GM18520 (cell line): ENCODE results near the gene GCNT1.
"Not testable (repeated sequence)": the region's sequence is repeated elsewhere in the genome, so short reads cannot be mapped to it uniquely, and the experiment has no call there.

Source experiments
- ATAC-seq: cut with Tn5 transposase; IDR thresholded peaks from one replicate; pipeline ENCODE4 v1.9.1; 2021; ENCODE audit not compliant: unreplicated experiment

GCNT1 gene

DNA sequence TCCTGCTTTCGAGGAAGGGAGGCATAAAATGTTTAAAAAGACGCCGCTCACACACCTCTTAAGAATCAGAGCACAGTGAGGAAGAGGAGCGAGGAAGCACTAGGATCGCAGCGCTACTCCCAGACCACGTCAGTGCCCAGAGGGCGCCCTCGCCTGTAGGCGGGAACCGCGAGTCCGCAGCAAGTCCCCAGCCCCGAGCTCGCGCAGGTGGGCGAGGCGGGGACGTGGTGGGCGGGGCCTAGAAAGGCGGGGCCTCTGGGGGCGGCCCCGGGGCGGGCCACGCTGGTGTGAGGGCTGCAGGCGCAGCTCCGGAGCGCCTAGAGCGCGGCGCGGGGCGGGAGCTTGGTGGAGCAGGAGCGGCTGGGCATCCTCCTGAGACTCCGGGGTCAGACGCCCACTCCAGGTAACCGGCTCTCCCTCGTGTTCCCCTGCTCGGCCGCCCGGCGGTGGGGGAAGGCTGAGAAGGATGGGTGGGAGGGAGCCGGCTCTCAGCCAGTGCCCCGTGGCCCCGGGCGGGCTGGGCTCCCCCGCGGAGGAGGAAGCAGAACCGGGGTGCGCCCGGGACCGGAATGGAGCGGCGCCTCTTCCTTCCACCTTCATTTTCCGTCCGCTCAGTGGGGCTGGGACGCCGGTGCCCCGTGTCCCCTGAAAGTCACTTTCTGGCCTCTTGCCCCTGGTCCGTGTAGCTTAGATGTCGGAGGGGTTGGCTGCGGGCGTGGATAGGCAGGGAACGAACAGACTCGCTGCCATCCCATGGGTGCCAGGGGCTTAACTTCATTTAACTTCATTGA lies at the start of gene GCNT1:
GCNT1 (plus strand) TSS at position 280 of the 791 bp plus-strand sequence. CDS start 43,200 bp downstream, outside the sequence.
- peak; percentile 85 for ATAC-seq

DNA sequence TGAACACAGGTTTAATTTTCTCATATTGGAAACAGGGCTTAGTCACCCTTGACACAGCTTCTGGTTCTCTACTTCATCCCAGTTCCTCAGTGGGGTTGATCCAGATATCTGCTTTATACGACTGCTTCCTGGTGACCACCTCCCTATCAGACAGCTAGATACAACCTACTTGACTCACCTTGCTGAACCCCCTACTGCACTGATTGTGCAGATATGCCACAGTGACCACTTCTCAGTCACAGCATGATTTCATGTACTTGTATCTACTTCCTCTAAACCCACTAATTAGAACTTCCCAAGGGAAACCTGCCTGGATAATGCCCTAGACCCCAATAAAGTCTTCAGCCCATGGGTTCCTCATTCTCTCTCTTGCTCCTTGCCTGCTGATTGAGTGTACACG lies 46.3 kb upstream of the GCNT1 start:
- ATAC-seq: no peak

DNA sequence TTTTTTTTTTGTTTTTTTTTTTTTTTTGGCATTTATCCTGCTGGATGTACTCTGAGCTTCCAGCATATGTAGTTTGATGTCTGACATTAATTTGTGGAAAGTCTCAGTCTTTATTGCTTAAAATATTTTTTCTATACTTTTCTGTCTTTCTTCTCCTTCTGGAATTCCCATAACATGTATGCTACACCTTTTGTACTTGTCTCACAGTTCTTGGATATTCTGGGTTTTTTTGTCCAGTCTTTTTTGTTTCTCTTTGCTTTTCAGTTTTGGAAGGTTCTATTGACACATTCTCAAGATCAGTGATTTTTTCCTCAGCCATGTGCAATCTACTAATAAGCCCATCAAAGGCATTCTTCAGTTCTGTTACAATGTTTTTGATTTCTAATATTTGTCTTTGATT lies 45.3 kb upstream of the GCNT1 start:
- no peak for ATAC-seq

DNA sequence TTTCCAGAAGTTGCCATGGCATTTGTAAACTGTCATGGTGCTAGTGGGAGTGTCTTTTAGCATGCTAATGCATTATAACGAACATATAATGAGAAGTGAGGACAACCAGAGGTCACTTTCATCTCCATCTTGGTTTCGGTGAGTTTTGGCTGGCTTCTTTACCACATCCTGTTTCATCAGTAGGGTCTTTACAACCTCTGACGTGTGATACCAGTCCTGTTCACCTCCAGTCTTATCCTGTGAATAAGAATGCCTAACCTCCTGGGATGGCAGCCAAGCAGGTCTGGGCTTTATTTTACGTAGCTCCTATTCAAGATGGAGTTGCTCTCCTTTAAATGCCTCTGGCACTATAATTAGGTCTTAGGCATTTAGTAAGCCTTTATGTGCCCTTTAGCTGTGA lies 44.3 kb upstream of the GCNT1 start:
- ATAC-seq: peak; percentile 74

DNA sequence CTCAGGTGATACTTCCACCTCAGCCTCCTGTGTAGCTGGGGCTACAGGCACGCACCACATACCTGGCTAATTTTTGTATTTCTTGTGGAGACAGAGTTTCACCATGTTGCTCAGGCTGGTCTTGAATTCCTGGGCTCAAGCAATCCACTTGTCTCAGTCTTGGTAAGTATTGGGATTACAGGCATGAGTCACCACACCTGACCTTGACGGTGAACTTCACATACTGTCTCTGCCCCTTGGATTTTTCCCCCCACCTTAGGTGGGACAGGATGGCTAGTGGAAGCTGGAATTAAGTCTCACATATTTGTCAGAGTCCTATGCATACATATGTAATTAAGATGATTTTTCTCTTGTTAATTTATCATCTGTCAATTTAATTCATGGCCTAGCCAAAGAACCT lies 43.8 kb upstream of the GCNT1 start:
- ATAC-seq: no peak

DNA sequence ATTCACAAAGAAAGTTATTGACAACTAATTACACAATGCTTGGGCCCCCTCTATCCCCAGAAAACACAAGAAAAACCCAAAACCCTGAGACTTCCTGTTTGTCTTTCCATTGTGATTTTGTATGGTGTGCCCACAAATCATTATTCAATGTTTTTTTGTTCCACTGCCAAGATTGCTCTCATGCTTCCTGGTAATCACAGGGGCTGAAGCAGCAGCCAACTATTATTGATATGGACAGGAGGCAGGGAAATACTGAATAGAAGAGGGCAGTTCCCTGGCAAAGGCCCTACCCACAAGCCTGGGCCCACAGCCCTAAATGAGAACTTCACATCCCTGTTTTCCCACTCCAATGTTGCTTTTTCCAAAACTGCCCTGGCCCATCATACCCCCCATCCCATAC lies 43.3 kb upstream of the GCNT1 start:
- ATAC-seq: no peak

DNA sequence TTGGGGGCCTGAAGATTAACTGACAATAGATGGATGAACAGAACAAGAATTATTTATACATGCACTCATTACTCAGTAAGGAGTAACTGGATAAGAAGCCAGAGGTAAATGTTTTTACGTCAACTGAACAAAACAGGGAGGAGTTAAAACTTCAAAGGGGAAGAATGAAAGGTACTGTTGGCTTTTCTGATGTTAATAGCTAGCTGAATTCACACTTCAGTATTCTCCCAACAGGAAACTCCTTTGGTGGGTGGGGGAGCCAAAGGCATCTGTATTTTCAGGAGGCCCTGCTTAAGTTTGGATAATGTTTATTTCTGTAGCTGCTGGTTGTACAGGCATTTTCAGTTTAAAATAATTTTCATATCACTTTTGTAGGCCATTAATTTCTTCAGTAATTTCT lies 41.6 kb upstream of the GCNT1 start:
- no peak for ATAC-seq

DNA sequence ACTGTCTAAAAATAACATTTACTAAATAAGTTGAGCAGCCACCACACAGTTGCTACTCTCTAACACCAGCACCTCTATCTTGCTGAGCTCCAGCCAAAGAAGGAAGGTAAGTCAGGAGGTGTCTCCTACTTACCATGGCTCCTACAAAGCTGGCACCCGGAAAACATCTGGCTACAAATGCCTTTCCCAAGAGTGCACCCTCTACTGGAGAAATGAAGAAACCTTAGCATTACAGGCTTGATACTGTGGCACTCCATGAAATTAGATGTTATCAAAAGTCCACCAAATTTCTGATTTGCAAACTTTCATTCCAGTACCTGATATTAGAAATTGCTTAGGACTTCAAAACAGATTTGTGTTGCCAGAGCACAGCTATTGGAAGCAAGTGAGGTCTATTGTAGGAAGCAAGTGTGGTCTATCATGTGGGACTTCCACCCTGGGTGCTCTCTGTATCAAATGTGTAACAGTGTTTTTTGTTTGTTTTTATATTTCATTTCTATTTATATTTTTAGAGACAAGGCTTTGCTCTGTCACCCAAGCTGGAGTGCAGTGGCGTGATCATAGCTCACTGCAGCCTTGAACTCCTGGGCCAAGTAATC lies 39.1 kb upstream of the GCNT1 start:
- ATAC-seq: no peak

DNA sequence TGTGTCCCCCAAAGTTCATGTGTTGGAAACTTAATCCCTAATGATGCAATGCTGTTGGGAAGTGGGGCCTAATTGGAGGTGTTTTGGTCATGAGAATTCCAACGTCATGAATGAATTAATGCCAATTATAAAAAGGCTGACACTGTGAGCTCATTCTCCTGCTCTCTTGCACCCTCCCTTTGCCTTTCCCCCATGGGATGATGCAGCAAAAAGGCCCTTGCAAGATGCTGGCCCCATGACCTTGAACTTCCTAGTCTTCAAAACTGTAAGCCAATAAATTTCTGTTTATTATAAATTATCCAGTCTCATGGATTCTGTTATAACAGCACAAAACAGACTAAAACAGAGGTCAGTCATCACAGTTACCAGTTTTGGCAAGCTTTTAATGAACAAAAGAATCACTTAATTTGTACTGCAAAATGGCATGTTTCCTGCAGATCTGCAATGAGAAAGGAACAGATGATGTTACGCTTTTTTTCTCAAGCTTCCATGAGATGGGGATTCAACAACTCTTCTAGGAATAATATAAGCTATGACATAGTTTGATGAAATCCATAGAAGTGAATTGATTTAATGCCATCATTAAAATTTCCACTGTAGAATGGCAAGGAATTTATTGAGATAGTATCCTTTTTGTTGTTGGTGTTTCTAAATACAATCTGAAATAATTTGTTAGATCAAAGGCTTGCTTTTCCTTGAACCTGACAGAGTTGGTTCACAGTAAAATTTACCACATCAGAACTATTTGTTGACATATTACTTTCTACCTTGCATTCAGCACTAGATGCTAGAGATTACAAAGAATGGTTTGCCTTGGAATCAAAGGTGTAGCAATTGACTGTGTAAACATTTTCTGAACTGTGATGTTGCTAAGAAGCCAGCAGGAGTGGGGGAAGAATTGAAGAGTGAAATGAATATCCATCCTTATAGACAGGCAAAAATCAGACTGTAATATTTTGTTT lies 35.5 kb upstream of the GCNT1 start:
- no peak for ATAC-seq

DNA sequence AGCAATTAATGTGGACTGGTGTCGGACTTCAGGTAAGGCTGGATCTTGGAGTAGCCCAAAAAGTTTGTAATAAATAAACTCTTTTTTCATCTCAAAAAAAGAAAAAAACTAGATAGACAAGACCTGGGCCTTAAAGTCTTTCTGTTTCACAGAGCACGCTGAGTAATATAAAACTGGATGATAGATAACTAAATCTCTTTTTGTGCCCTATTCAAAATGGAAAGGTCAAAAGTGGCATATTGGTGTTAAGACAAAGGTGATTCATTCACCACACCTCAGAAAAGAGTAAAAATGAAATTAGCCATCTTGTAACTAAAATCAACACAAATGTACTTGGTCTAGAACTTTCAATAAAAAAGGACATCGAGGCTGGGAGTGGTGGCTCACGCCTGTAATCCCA lies 34.5 kb upstream of the GCNT1 start:
- no peak for ATAC-seq

DNA sequence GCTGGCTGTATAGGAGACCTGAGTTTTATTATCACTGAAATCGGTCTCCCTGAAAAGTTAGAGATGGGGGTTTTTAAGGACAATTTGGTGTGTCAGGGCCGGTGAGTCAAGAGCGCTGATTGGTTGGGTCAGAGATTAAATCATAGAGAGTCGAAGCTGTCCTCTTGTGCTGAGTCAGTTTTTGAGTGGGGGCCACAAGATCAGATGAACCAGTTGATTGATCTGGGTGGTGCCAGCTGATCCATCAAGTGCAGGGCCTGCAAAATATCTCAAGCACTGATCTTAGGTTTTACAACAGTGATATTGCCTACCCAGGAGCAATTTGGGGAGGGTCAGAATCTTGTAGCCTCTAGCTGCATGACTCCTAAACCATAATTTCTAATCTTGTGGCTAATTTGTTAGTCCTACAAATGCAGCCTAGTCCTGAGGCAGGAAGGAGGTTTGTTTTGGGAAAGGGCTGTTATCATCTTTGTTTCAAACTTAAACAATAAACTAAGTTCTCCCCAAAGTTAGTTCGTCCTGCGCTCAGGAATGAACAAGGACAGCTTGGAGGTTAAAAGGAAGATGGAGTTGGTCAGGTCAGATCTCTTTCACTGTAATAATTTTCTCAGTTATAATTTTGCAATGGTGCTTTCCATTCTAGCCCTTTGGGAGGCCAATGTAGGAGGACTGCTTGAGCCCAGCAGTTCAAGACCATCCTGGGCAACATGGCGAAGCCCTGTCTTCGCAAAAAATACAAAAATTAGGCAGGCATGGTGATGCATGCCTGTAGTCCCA lies 33.1 kb upstream of the GCNT1 start:
- no peak for ATAC-seq

DNA sequence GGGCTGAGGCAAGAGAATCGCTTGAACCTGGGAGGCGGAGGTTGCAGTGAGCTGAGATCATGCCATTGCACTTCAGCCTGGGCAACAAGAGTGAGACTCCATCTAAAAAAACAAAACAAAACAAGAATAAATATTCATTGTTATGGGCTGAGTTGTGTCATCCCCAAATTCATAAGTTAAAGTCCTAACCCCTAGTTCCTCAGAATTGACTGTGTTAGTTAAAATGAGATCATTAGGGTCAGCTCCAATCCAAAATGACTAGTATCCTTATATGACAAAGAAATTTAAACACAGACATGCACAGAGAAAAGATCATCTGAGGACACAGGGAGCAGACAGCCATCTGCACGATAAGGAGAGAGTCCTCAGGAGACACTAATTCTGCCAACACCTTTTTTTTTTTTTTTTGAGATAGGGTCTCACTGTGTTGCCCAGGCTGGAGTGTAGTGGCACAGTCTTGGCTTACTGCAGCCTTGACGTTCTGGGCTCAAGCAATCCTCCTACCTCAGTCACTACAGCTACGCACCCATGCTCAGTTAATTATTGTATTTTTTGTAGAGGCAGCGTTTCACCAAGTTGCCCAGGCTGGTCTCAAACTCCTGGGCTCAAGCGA lies 32.1 kb upstream of the GCNT1 start:
- no peak for ATAC-seq

DNA sequence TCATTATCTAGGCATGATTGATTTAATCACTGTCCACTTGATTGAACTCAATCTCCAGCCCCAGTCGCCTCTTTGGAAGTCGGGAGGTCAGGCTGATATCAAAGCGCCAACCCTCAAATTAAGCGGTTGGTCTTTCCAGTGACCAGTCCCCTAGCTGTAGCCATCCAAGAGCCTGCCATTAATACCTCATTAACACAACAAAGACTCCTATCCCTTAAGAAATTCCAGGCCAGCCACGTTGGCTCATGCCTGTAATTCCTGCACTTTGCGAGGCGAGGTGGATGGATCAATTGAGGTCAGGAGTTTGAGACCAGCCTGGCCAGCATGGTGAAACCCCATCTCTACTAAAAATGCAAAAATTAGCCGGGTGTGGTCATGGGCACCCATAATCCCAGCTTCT lies 27.4 kb upstream of the GCNT1 start:
- no peak for ATAC-seq

DNA sequence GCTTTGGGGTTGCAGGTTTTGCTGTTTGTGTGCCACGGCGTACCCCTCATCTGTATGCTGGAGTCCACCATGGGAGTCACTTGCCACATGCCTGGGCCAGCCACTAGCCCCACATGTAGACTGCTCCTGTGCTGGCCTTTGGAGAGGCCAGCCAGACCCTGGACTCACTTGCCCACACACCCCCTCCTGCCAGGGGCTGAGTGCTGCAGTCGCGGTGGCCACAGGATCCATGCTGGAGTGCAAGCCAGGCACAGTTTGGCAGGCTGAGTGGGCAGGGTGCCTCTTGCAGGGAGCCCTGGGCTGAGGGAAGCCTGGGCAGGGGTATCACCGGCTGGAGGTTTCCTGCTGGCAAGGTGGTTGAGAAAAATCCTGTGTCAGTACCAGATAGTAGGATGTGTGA lies 25.6 kb upstream of the GCNT1 start:
- ATAC-seq: no peak

DNA sequence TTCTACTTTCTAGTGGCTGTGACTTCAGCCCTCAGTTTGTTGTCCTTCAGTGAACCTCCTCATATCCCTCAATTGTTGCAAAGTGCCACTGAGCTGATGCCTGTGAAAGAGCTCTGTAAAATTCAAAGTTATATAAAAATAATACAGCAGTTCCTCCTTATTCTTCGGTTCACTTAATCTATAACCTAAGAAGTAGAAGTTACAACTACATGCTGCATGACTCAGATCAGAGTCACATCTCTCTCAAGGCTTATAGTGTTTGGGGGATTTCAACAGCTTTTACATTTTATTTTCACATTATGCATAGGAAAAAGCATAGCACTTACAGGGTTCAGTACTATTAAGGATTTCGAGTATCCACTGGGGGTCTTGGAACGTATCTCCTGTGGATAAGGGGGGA lies 25.1 kb upstream of the GCNT1 start:
- no peak for ATAC-seq

DNA sequence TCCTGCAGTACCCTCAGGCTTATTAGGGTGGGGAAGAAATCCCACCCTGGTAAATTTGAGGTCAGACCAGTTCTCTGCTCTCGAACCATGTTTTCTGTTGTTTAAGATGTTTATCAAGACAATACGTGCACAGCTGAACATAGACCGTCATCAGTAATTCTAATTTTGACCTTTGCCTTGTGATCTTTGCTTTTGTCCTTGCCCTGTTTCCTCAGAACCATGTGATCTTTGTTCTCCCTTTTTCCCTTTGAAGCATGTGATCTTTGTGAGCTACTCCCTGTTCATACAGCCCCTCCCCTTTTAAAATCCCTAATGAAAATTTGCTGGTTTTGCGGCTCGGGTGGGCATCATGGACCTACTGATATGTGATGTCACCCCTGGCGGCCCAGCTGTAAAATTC lies 24.1 kb upstream of the GCNT1 start:
- ATAC-seq: not testable (repeated sequence)

DNA sequence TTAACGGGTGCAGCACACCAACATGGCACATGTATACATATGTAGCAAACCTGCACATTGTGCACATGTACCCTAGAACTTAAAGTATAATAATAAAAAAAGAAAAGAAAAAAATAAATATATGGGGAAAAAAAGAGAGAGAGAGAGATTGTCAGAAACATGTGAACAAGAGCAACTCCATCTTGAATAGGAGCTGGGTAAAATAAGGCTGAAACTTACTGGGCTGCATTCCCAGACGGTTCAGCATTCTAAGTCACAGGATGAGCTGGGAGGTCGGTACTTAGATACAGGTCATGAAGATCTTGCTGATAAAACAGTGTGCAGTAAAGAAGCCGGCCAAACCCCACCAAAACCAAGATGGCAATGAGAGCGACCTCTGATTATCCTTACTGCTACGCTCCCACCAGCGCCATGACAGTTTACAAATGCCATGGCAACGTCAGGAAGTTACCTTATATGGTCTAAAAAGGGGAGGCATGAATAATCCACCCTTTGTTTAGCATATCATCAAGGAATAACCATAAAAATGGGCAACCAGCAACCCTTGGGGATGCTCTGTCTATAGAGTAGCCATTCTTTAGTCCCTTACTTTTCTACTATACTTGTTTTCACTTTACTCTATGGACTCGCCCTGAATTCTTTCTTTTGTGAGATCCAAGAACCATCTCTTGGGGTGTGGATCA lies 21.8 kb upstream of the GCNT1 start:
- ATAC-seq: not testable (repeated sequence)

DNA sequence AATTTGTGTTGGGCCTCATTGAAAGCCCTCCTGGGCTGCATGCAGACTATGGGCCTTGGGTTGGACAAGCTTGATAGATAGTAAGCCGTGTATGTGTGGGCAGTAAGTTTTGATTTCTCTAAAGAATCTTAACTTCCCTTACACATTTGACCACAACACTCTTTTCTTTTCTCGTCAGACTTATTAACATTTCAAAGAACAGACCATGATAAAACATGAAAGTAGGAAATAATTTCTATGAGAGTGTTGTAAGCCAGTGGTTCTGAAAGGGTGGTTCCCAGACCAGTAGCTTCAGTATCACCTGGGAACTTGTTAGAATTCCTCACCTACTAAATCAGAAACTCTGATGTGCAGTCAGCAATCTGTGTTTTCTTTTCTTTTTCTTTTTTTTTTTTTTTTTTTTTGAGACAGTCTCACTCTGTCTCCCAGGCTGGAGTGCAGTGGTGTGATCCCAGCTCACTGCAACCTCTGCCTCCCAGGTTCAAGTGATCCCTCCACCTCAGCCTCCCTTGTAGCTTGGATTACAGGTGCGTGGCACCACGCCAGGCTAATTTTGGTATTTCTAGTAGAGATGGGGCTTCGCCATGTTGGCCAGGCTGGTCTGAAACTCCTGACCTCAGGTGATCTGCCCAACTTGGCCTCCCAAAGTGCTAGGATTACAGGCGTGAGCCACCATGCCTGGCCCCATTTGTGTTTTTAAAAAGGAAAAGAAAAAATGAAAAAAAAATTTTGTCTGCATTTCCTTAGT lies 20.0 kb upstream of the GCNT1 start:
- ATAC-seq: peak; percentile 68
